GM12891 (cell line): ENCODE data around the gene NGF.

Experiments used
- DNase-seq: peaks from one replicate; pipeline ENCODE4 v3.0.0; 2011; ENCODE audit warnings: low spot score; ENCODE audit not compliant: insufficient read length
- FAIRE-seq: peaks from 2 replicates; lab custom pipeline; 2011; peaks lifted over from hg19 to GRCh38; lab: Jason Lieb, UNC
- PAX5 ChIP-seq: IDR thresholded peaks from 2 replicates; pipeline ENCODE4 v1.6.1; 2011; ENCODE audit warnings: low read length, moderate library complexity, mild to moderate bottlenecking; ENCODE audit not compliant: insufficient read depth, severe bottlenecking
- POLR2A ChIP-seq: IDR thresholded peaks from 2 replicates; pipeline ENCODE4 v1.6.1; 2011; ENCODE audit warnings: low read depth, low read length, control low read depth
- POLR2AphosphoS5 ChIP-seq: IDR thresholded peaks from 2 replicates; pipeline ENCODE4 v1.6.1; 2011; ENCODE audit warnings: low read depth, low read length, control low read depth
- POU2F2 ChIP-seq: IDR thresholded peaks from 2 replicates; pipeline ENCODE4 v1.6.1; 2011; ENCODE audit warnings: low read depth, mild to moderate bottlenecking, control low read depth, low read length, moderate library complexity
- SPI1 ChIP-seq: IDR thresholded peaks from 2 replicates; pipeline ENCODE4 v1.6.1; 2011; ENCODE audit warnings: low read depth, low read length, control low read depth
- TAF1 ChIP-seq: IDR thresholded peaks from 2 replicates; pipeline ENCODE4 v1.6.1; 2011; ENCODE audit warnings: low read depth, low read length, control low read depth

NGF gene

GRCh38 chr1:115299266-115299665 lies 38.8 kb downstream of the NGF start:
- TF ChIP-seq PAX5: no peak
- TF ChIP-seq TAF1: no peak
- no peak for TF ChIP-seq POLR2AphosphoS5
- no peak for TF ChIP-seq SPI1
- TF ChIP-seq POLR2A: no peak
- TF ChIP-seq POU2F2: no peak
- FAIRE-seq (no peak), DNase-seq (no peak)

GRCh38 chr1:115296981-115297380 lies 41.1 kb downstream of the NGF start:
- no peak for DNase-seq
- FAIRE-seq: no peak
- TF ChIP-seq POLR2A (no peak), POU2F2 (peak; percentile 65), PAX5 (no peak)

GRCh38 chr1:115295904-115296696 lies 41.9 kb downstream of the NGF start:
- FAIRE-seq (no peak), DNase-seq (no peak)
- TF ChIP-seq TAF1 (no peak), POLR2A (no peak), POLR2AphosphoS5 (no peak), PAX5 (no peak)

GRCh38 chr1:115293899-115294298 lies 44.1 kb downstream of the NGF start:
- FAIRE-seq: no peak
- TF ChIP-seq POLR2A (no peak), TAF1 (no peak), SPI1 (no peak), PAX5 (no peak), POU2F2 (no peak), POLR2AphosphoS5 (no peak)
- no peak for DNase-seq

GRCh38 chr1:115293006-115293405 lies 45.0 kb downstream of the NGF start:
- no peak for DNase-seq
- no peak for FAIRE-seq
- TF ChIP-seq PAX5: no peak
- TF ChIP-seq POLR2AphosphoS5: no peak
- no peak for TF ChIP-seq TAF1
- no peak for TF ChIP-seq SPI1
- no peak for TF ChIP-seq POU2F2
- TF ChIP-seq POLR2A: no peak

- FAIRE-seq: no peak
- no peak for DNase-seq
- TF ChIP-seq POLR2AphosphoS5: no peak
- TF ChIP-seq POLR2A: no peak
- TF ChIP-seq PAX5: no peak
- TF ChIP-seq SPI1: no peak
- TF ChIP-seq POU2F2: no peak
- TF ChIP-seq TAF1: no peak
These were observed 46.3 kb downstream of the NGF start for GRCh38 chr1:115291741-115292140.

- FAIRE-seq (no peak), DNase-seq (no peak)
- TF ChIP-seq TAF1: no peak
- no peak for TF ChIP-seq SPI1
- no peak for TF ChIP-seq POU2F2
- TF ChIP-seq POLR2A: no peak
- no peak for TF ChIP-seq POLR2AphosphoS5
- TF ChIP-seq PAX5: no peak
These were observed 48.1 kb downstream of the NGF start for GRCh38 chr1:115289940-115290339.

- TF ChIP-seq TAF1: no peak
- TF ChIP-seq POLR2AphosphoS5: no peak
- no peak for TF ChIP-seq POLR2A
- no peak for TF ChIP-seq SPI1
- TF ChIP-seq PAX5: no peak
- no peak for TF ChIP-seq POU2F2
- FAIRE-seq (no peak), DNase-seq (no peak)
These were observed 49.4 kb downstream of the NGF start for GRCh38 chr1:115288591-115289198.

- no peak for TF ChIP-seq TAF1
- no peak for TF ChIP-seq PAX5
- TF ChIP-seq POLR2A: no peak
- DNase-seq (no peak), FAIRE-seq (no peak)
These were observed 51.4 kb downstream of the NGF start for GRCh38 chr1:115286431-115287205.

- DNase-seq: no peak
- no peak for FAIRE-seq
- TF ChIP-seq TAF1 (no peak), POLR2A (no peak), POLR2AphosphoS5 (no peak), PAX5 (no peak), SPI1 (no peak), POU2F2 (no peak)
These were observed 53.8 kb downstream of the NGF start for GRCh38 chr1:115284209-115284608.
